NB4 (cell line): ENCODE measurements around the gene TRPV3.
"Not testable (repeated sequence)": the region's sequence is repeated elsewhere in the genome, so short reads cannot be mapped to it uniquely, and the experiment has no call there.

Experiments
- MYC ChIP-seq: IDR thresholded peaks from 2 replicates; pipeline ENCODE4 v1.6.1; 2011; ENCODE audit warnings: low read depth, low read length
- POLR2A ChIP-seq: IDR thresholded peaks from 2 replicates; pipeline ENCODE4 v1.6.1; 2011; ENCODE audit warnings: mild to moderate bottlenecking; ENCODE audit not compliant: insufficient read length; ENCODE audit errors: extremely low read depth
- TF ChIP-seq, protein P1 (sequence below): IDR thresholded peaks from one replicate; pipeline ENCODE4 v1.5.1; 2012; ENCODE audit warnings: low read depth, low read length
- TF ChIP-seq, protein P2 (sequence below): IDR thresholded peaks from 2 replicates; pipeline ENCODE4 v1.6.1; 2011; ENCODE audit warnings: low read depth, low read length

DNA sequence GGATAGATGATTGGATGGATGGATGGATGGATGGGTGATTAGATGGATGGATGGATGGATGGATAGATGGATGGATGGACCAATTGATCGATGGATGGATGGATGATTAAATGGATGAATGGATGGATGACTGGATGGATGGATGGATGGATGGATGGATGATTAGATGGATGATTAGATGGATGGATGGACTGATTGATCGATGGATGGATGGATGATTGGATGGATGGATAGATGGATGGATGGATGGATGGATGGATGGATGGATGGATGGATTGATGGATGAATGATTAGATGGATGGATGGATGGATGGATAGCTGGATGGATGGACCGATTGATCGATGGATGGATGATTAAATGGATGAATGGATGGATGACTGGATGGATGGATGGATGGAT is 38.1 kb downstream of the TRPV3 start:
- TF ChIP-seq, protein P1, sequence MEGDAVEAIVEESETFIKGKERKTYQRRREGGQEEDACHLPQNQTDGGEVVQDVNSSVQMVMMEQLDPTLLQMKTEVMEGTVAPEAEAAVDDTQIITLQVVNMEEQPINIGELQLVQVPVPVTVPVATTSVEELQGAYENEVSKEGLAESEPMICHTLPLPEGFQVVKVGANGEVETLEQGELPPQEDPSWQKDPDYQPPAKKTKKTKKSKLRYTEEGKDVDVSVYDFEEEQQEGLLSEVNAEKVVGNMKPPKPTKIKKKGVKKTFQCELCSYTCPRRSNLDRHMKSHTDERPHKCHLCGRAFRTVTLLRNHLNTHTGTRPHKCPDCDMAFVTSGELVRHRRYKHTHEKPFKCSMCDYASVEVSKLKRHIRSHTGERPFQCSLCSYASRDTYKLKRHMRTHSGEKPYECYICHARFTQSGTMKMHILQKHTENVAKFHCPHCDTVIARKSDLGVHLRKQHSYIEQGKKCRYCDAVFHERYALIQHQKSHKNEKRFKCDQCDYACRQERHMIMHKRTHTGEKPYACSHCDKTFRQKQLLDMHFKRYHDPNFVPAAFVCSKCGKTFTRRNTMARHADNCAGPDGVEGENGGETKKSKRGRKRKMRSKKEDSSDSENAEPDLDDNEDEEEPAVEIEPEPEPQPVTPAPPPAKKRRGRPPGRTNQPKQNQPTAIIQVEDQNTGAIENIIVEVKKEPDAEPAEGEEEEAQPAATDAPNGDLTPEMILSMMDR = not testable (repeated sequence)
- not testable (repeated sequence) for TF ChIP-seq POLR2A, MYC
- TF ChIP-seq, protein P2, sequence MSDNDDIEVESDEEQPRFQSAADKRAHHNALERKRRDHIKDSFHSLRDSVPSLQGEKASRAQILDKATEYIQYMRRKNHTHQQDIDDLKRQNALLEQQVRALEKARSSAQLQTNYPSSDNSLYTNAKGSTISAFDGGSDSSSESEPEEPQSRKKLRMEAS = not testable (repeated sequence)
